Myocyte (in vitro differentiated cells): ENCODE results near the gene ZNF30. TPM values are rescaled to one million over a fixed set of nuclear protein-coding genes. Genes with fewer than 3 reads are reported as not detected.
"Not testable (repeated sequence)": the region's sequence is repeated elsewhere in the genome, so short reads cannot be mapped to it uniquely, and the experiment has no call there.

Source experiments
- DNase-seq: peaks from one replicate; pipeline ENCODE4 v3.0.0-alpha.2; 2012; ENCODE audit warnings: low read depth
- total RNA-seq: library from RNA; depleted of rRNA; stranded (reverse); fragments of >200 nt; gene quantifications from 2 replicates; pipeline ENCODE4 v1.2.3, GENCODE V29; 2014

The ZNF30 gene
- total RNA-seq, 1 donor from 2014 or later, result 4.7 TPM

- DNase-seq, result peak; percentile 98
Measured at GRCh38 chr19:34960103-34960805, 33.6 kb downstream of the ZNF30 start.

GRCh38 chr19:34960940-34961679 lies 34.4 kb downstream of the ZNF30 start:
- DNase-seq, result peak; percentile 15

DNA sequence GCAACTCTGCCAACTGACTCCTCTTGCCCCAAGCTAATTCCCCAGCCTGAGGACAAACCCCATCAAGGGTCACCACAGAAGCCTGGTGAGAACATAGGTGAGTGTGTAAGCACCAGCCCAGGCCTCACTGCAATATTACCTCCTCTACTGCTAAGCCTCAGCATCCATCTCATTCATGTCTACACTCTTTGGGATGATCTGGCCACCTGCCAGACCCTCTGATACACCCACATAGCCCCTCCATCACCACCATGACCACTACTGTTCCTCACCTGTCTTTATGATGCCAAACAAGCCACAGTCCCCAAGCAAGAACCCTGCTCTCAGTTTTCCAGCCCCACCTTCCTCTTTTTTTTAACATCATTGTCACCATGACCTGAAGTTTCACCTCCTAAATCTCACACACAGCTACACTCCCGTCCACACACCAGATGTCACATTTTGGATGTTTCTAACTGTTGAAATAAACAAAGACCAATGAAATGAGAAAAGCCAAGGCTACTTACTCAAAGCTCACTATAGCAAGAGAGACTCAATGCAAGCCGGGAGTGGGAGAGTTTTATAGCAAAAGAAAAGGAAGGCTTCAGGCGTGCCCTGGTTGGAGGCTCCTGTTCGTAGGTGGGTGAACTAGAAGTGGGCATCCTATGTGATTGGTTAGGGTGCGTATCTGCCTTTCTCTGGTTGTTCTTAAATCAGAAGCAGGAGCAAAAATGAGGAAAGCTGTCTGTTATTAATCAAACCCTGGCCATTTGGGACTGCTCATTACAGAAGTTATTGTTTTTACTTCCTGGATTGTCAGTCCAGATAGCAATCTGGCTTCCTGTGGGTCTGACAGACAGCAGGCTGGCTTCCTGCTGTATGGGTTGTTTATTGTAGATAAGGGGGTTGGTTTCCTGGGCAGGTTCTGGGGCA lies 35.3 kb downstream of the ZNF30 start:
- peak; percentile 44 for DNase-seq

GRCh38 chr19:34962687-34963572 lies 36.2 kb downstream of the ZNF30 start:
- no peak for DNase-seq

GRCh38 chr19:34963573-34964406 lies 37.1 kb downstream of the ZNF30 start, which contains the start of gene ZNF792:
TSS of gene ZNF792 (minus strand) at chr19:34964229. CDS start at chr19:34963662, 567 bp downstream.
- peak; percentile 50 for DNase-seq

DNA sequence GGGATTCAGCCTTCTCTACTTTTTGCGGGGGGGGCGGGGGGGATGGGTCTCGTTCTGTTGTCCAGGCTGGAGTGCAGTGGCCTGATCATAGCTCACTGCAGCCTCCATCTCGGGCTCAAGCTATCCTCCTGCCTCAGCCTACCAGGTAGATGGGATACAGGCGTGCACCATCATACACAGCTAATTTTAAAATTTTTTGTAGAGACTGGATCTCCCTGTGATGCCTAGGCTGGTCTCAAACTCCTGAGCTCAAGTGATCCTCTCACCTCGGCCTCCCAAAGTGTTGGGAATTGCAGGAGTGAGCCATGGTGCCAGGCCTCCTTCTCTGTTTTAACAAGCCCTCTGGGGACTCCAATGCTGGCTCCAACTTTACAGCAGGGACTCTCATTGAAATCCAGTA lies 37.9 kb downstream of the ZNF30 start:
- no peak for DNase-seq

DNA sequence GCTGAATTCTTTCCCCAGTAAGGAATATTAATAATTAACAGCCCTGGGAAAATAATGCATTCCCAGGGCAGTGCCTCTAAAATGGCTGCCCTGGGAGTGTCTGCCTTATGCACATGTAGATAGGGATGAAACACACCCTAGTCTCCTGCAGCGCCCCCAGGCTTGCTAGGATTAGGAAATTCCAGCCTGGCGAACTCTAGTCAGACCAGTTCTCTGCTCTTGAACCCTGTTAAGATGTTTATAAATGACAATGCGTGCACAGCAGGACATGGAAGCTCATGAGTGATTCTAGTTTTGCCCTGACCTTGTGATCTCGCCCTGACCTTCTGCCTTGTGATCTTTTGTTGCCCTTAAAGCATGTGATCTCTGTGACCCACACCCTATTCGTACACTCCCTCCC lies 38.8 kb downstream of the ZNF30 start:
- DNase-seq, result not testable (repeated sequence)

GRCh38 chr19:34967551-34967950 lies 40.8 kb downstream of the ZNF30 start:
- DNase-seq, result no peak

- no peak for DNase-seq
Measured at GRCh38 chr19:34969721-34970120, 43.0 kb downstream of the ZNF30 start.

- not testable (repeated sequence) for DNase-seq
Measured at GRCh38 chr19:34970185-34970780, 43.6 kb downstream of the ZNF30 start.

- DNase-seq, result no peak
Measured at GRCh38 chr19:34972163-34972705, 45.5 kb downstream of the ZNF30 start.

DNA sequence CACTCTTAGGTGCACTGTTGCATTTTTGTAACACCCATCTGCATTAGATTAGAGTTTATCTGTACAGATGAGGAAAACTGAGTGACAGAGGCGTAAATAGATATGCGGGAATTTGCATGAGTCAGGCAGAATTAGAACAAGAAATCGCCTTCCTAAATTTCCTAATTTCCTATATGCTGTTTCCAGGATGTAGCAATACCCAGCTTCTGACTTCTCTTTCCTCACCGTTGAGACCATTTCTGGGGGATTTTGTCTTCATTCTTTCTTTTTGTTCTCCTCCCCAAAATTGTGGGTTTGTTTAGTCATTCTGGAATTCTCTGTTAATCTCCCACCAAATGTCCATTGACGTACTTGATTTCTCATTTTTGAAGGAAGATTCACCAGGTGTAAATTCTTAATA lies 47.9 kb downstream of the ZNF30 start:
- no peak for DNase-seq

DNA sequence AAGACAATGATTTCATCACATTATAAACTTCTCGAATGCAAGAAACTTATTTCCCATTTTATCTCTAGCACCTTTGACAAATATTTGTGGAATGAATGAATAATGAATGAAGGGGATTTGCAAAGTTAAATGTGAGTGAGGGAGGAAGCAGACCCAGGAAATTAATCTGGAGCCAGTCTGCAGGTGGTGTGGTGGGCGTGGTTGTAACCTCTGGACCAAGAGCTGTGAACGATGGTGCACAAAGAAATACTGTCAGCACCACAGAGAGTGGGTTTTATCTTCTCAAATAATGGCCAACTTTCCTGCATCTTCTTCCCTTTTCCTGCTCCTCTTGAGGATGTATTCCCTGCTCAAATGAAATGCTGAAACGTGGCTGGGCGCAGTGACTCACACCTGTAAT lies 48.4 kb downstream of the ZNF30 start:
- DNase-seq, result no peak

GRCh38 chr19:34976611-34977010 lies 49.9 kb downstream of the ZNF30 start:
- no peak for DNase-seq

DNA sequence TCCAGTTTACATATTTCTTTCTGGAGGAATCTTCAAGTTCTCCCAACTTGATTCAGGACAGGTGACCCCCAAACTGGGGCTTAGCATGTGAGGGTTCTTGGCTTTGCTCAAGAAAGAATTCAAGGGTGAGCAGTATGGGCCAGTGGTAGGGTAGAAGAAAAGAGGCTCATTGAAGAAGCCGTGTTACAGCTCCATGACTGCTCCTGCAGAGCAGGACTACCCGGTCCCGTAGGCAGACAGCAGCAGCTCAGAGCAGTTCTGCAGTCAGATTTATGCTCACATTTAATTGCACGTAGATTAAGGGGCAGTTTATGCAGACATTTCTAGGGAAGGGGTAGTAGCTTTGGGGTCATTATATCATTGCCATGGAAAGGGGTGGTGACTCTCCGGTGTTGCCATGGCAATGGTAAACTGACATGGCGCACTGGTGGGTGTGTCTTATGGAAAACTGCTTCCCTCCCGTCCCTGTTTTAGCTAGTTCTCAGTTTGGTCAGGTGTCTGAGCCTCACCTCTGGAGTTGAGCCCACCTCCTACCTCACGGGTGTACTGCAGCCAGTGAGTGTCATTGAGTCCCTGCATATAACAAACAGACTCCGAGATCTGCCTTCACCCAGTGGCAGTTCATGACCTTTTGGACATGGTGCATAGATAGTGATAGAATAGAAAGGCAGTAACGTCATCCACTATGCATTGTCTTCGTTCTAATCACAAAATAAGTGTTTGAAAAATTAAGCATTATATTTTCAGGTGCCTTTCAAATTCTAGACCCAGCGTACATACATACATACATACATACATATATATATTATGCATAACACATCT lies 53.3 kb downstream of the ZNF30 start:
- DNase-seq, result no peak

DNA sequence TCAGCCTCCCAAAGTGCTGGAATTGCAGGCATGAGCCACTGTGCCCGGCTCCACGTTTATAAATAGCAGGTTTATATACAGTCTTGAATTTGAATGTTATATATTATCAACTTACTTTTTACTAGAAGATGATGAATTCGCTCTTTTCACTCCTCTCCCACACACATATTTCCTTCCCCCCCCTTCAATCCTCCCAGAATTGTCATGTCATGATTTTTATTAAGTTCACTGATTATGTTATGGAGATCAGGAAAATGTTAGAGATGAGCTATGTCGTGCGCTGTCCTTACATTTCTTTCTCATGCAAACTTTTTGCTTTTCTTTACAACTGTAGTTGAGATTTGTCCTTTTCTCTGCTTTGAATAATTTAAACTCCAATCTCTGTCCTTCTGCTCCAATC lies 55.6 kb downstream of the ZNF30 start:
- no peak for DNase-seq

GRCh38 chr19:34983786-34984185 lies 57.1 kb downstream of the ZNF30 start:
- no peak for DNase-seq

DNA sequence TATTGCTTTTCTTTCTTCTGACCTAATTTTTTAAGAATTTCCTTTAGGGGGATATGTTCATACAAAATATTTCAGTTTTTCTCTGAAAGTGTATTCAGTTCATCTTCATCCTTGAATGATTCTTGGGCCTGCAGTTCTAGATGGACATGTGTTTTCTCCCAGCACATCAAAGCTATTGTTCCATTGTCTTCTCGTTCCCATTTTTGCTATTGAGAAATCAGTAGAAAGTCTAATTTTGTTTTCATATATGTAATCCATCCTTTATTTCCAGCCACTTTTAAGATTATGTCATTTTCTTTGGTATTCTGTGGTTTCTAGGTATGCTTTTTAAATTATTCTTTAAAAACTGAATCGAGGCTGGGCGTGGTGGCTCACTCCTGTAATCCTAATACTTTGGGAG lies 57.6 kb downstream of the ZNF30 start:
- no peak for DNase-seq
